MV-4-11 (cell line): Measurements from ENCODE around the gene MPZ.

Experiments
- DNase-seq: peaks from one replicate; lab custom pipeline; 2025; lab: John Stamatoyannopoulos, UW

The MPZ gene

DNA sequence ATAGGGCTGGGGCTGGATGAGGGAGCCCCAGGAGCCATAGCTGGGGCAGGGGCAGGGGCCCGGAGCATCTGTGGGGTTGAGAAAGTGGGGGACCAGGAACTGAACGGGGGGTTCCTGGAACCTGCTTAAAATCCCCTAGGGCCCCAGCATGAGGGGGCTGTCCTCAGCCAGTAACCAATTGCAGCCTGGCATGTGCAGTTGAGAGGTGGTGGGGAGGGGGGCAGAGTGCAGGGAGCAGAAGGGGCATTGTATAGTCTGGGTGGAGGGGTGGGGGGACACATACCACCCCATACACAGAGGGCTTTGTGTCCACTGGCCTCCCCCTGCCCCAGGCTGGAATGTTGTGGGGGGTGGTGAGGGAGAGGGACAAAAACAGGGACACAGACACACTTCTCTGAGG is at the start of gene MPZ:
TSS of gene MPZ (minus strand) at position 101 of the 400 bp plus-strand sequence. CDS start at position 38, 63 bp downstream.
- DNase-seq: no peak

DNA sequence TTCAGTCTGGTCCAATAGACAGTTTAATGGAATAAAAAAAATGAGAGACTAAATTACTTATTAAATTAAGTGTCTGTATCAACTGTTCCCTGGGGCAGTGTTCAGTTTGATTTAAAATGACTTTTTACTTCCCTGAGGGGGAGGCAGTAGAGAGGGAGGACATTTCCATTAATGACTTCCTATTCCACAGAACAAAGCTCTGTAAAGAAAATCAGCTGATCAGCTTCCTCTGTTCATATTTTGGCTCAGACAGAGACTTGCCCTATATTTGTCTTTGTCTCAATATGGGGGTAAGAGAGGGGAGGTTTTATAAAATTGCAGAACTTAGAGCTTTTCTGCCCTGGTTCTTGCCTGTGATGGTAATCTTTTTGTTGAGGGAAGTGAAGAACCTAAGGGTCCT is 49.5 kb upstream of the MPZ start:
- DNase-seq: peak; percentile 59

DNA sequence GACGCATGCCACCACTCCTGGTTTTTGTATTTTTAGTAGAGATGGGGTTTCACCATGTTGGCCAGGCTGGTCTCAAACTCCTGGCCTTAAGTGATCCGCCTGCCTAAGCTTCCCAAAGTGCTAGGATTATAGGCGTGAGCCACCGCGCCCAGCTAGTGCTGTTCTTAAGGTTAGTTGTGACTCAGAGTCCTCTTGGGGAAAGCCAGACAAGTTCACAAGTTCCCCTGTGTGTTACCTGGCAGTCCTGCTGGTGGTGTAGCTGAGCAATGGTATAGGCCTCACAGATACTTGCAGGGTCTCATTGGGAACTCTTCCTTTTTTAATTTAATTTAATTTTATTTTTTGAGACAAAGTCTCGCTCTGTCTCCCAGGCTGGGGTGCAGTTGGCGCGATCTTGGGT is 47.3 kb upstream of the MPZ start:
- no peak for DNase-seq

DNA sequence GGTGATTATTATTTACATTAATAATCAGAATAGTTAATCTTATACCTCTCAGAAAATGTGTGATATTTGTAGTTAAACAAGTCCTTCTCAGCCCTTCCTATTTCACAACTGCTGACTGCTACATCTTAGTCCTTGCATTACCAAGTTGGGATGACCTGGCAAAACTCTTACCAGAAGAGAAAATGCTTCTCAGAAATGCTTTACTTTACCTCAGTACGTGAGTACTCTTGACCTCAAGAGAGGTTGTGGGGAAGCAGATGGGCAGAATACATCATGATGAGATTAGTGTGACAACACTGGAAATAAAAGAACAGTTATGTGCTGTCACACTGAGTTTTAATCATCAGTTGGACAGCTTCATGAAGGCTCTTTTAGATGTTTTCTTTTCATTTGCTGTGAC is 41.7 kb upstream of the MPZ start:
- DNase-seq: peak; percentile 49

DNA sequence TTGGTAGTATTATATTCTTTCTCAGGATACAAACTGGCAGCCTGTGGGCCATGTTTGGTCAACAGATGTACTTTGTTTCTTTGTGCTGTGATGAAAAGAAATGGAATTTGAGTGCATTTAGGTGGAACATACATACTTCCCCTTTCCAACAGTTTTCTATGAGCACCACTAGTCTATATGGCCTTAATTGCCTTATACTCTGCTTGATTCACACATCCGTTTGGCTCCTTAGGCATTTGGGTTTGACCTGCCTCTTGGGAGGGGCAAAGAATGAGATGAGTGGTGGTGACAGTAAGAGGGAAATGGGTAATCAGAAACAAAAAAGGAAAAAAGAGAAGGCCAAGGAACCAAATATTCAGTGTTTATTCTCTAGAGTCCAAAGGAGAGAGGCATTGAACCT is 40.9 kb upstream of the MPZ start:
- peak; percentile 82 for DNase-seq

DNA sequence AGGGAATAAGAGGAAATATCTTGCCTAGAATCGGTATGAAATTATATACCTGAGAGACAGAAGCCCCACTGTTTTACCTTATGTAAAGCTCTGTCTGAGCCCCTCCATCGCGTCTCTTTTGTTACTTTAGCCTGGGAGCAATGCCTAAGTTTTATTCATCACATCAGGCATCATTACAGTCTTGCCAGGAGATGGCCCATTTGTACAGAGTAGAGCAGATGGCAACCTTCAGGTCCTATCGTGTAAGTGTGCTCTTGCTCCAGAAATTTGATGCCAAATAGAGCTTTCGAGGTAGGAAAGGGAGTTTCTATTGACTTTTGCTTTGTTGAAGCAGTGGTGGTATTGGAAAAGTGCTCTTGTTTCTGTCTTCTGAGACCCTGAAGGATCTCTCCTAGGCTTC is 33.1 kb upstream of the MPZ start:
- DNase-seq: no peak

DNA sequence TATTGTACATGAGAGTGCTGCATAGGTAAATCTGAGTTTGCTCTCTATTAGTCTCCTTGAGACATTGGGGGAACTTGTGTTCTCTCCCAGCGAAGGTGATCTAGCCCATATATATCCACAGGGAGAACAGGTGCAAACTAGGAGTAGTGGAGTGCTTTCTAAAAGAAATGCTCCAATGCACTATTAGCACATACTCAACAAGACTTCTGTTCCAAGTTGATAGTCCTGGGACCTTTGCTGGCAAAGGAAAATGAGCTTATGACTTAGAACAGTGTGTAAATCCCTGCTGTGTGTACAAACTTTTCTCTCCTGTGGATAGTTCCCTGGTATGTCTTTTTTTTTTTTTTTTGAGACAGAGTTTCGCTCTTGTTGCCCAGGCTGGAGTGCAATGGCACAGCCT is 32.4 kb upstream of the MPZ start:
- DNase-seq: no peak

DNA sequence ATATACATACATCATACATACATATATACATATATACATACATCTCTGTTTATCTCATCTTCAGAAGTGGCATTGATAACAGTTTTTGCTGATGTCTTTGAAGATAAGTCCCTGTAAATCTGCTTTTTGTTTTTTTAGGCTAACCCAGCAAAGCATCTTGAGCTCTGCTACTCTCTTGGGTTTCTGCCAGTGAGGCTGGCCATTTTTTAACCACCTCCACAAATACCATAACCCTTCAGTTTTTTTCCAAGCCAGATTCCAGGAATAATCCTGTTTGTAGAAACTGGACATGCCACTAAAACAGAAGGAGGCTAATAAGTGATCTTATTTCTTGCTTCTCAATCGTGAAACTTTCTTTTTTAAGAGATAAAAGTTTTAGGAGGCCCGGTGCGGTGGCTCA is 26.0 kb upstream of the MPZ start:
- DNase-seq: no peak

DNA sequence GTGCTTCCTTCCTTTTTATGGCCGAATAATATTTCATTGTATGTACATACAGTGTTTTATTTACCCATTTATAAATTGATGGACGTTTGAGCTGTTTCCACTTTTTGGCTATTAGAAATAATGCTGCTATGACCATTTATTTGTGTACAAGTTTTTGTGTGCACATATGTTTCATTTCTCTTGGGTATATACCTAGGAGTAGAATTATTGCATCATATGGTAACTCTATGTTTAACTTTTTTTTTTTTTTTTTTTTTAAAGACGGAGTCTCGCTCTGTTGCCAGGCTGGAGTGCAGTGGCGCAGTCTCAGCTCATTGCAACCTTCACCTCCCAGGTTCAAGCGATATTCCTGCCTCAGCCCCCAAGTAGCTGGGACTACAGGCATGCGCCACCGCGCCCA is 23.4 kb upstream of the MPZ start:
- DNase-seq: no peak

DNA sequence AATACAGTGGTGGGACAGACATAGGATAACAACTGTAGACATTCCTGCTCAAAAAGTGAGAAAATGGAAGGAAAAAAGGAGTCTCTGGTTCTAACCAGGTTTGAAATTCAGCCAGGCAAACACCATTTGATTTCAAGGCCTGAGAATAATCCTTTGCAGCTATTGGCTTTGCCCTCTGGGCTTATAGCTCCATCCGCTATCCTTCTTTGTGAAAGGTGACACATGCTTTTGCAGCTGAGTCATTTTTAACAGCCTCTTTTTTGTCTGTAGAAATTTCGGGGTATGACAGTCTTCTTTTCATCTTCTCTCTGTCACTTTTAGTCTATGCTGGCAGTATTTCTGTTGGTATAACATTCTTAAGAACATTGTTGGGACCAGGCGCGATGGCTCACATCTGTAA is 20.6 kb upstream of the MPZ start:
- no peak for DNase-seq

DNA sequence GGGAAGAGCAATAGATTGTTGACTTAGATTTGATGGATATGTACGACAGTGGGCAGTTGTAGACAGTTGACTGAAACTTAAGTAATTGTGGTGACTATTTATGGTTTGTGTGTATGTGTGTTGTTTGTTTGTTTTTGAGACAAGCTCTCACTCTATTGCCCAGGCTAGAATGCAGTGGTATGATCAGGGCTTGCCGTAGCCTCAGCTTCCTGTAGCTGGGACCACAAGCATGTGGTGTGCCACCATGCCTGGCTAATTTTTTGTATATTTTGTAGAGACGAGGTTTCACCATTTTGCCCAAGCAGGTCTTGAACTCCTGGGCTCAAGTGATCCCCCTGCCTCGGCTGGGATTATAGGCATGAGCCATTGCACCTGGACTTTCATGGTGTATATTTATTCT is 14.3 kb upstream of the MPZ start:
- no peak for DNase-seq

DNA sequence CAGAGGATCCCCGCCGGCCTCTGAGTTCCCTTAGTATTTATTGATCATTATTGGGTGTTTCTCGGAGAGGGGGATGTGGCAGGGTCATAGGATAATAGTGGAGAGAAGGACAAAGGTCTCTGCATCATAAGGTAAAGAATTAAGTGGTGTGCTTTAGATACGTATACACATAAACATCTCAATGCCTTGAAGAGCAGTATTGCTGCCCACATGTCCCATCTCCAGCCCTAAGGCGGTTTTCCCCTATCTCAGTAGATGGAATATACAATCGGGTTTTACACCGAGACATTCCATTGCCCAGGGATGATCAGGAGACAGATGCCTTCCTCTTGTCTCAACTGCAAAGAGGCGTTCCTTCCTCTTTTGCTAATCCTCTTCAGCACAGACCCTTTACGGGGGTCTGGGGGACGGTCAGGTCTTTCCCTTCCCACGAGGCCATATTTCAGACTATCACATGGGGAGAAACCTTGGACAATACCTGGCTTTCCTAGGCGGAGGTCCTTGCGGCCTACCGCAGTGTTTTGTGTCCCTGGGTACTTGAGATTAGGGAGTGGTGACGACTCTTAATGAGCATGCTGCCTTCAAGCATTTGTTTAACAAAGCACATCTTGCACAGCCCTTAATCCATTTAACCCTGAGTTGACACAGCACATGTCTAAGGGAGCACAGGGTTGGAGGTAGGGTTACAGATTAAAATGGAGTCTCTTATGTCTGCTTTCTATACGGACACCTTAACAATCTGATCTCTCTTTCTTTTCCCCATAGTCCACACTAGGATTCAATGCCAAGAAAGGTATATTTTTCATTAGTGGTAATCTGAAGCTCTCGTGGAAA is 6.3 kb upstream of the MPZ start:
- DNase-seq: peak; percentile 20

DNA sequence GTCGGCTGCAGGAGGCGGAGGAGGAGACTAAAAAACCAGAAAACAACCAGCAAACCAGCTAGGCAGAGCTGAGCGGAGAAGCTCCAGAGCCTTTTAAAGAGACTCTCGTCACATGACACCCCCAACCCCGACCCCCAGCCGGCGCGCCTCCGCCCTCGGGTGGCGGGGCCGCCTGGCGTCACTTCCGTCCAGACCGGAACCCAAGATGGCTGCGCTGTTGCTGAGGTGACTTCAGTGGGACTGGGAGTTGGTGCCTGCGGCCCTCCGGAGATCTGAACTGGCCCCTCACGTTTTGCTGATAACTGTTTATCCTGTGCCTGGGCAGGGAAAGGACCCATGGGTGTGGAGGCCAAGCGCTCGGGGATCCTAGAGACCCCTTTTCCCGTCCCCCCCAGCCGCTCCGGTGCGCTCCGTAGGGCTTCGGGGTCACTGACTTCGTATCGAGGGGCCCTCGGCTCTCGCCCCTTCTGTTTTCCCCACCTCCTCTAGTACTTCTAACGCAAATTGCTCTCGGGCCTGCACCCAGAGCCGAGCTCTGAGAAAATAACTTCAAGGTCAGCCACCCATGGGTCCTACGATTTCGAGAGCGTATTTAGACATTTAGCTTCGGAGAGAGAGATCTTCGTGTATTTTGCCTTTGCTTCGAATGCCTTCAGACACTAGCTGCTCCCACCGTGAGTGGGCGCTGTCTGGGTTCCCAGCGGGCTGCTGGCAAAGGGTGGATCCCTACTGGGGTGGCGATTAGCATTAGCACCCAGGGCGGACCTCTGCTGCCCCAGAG is 4.6 kb upstream of the MPZ start, which contains the start of gene SDHC:
TSS of gene SDHC (plus strand) at position 181 of the 781 bp plus-strand sequence. CDS start at position 206, 25 bp downstream.
- peak; percentile 82 for DNase-seq

DNA sequence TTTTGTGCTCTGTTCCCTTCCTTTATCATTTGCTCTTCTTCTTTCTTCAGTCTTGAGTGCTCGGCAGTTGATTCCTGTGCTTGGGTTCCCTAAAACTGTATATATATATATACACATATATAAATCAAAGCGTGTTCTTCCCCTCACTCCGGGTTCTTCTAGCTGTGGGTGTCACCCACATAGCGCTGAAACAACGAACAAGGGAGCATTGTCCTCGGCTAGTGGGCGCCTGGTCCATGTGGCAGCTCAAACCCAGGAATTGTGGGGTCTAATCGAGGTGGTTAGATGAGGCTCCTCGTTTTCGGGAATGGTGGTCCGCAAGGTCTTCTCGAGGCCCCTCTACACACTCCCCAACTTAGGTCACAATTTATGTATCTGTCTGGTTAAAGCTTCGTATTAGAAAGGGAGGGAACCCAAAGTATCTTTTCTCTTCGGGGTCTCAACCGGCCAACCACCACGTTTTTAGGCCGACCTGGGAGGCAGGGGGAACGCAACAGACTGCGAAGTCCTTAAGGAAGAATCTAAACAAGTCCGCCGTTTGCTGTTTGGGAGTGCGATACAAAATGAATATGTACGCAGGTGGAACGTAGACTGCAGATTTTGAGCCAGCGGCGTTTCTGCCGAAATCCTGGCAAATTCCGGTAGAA is 3.9 kb upstream of the MPZ start:
- no peak for DNase-seq

DNA sequence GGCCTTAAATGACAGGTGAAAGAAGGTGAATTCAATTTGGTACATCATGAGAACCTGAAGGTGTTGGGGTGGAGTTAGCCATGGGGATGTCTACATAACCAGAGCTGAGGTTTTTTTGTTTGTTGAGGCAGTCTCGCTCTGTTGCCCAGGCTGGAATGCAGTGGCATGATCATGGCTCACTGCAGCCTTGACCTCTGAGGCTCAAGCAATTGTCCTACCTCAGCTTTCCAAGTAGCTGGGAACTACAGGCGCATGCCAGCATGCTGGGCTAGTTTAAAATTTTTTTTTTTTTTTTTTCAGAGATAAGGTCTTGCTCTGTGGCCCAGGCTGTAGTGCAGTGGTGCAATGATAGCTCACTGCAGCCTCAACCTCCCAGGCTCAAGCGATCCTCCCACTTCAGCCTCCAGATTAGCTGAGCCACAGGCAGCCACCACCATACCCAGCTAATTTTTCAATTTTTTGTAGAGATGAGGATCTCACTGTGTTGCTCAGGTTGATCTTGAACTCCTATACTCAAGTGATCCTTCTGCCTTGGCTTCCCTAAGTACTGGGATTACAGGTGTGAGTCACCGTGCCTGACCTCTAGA is 1.9 kb upstream of the MPZ start:
- DNase-seq: no peak

DNA sequence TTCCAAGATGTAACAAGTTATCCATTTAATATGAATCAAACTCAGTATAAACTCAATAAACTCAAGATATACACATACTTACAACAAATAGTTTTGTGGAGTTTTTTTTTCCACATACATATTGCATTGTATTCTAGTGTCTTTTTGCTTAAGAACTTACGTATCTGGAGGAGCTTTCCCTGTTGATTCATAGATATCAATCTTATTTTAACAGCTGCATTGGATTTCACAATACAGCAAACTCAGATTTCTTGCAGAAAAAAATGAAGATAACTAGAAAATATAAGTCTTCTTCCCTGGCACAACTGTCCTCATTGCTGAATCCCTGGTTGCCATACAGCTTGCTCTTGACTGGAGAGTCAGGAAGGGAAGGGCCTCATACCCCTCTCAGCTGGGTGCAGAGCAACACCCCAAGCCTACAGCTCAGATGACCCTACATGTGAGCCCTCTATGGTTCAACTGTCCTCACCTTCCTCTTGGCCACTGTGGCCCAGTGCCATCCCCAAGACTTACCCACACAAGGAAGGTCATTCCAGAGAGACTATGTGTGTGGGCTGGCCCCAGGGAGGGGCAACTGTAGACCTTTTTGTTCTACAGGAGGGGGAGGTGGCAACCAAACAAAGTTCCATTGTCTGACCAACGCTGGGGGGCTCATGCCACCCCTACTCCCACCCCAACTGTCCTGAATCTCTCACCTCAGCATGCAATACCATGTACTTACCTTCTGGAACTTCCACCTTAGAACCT is 1.7 kb downstream of the MPZ start:
- no peak for DNase-seq

DNA sequence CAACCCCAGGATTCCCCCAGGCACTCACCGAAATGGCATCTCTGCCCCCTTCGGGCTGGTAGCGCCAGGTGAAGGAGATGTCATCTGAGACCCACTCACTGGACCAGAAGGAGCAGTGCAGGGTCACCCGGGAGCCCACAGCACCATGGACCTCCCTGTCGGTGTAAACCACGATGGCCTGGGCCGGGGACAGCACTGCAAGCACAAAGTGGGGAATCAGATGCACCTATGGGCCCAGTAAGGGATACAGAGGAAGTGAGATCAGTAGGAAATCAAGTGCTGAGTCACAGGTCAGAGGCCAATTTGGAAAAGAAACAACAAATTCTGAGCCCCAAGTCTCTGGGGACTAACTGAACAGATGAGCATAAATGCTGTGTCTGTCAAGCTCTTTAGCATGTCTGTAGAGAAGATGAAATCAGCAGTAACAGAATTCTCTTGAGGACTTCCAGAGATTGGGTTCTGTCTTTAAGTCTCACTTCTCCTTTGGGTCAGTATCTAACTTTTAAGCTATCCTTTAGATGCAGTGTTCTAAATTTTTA is 2.5 kb downstream of the MPZ start:
- peak; percentile 69 for DNase-seq

DNA sequence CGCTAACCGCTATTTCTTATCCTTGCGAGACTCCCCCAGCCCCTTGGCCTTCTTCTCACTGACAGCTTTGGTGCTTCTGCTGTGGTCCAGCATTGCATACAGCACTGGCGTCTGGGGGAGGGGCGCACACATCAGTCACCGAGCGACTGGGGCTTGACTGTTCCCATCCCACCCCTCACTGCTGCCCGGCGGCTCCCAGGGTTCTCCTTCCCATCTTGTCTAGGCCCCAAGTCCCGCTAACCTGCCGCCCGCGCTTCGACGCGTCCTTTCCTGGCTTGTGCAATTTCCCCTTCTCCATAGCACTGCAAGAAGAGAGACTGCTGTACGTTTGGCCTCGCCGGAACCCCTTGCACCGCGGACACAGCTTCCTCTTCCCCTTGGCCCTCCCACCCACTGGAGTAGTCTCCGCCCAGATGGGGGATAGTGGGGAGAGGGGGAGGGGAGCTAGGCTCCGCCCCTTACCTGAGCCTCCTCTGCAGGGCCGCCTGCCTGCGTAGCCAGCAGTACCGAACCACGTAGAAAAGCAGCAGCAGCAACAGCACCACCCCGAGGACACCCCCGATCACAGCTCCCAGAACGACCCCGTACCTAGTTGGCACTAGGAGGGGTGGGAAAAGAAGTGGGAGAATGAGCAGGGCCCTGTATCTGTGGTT is 3.8 kb downstream of the MPZ start:
- DNase-seq: peak; percentile 88

DNA sequence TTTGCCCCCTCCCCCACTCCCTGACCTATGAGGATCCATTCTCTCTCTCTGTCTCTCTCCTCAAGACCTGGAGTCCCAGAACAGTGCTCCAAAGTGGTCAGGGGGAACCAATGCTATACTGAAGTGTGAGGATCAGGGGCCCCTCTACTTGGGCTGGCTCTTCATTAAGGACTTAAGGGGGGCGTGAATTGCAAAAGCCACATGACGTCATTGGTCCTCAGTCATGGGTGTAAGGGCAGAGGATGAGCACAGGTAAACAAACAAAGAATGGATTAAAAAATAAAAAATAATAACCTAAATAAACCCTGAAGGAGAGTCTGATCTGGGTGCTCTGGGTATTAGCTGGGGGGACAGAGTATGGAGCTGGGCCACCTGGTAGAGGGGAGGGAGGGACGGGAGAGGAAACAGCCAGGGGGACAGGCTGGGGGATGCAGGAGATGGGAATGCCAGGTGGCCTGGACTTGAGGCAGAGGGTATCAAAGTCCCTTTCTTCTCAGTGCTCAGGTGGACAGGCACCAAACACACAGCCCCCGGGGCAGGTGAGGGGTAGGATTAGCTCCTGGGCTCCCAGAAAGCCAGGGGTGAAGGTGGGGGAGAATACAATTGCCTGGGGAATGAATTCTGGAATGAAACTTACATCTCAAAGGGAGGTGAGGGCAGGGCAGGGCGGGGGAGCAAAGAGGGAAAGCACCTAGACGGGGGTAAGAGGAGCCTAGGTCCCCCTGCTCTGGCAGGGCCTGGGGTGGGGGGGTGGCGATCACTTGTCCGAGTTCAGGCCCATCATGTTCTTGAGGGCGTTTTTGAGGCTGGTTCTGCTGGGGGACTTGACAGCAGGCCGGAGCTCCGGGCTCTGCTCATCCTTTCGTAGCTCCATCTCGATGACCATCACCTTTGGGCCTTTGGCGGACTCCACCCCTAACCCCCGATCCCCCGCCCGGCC is 4.6 kb downstream of the MPZ start:
- DNase-seq: no peak

DNA sequence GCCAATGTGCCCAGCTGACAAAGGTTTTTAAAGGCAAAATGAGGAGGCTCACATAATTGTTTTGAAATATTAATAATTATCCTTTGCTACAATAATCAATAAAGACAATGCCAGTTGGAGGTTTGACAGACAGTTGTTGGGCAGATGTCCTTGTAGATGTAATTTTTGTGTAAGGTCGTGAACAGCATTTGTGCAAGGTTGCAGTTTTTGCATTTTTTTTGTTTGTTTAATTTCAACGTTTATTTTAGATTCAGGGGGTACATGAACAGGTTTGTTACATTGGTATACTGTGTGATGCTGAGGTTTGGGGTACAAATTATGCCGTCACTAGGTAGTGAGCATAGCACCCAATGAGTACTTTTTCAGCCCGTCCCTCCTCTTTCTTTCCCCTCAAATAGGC is 9.3 kb downstream of the MPZ start:
- DNase-seq: no peak
